ENCODE data around the gene S100A8.
"Not testable (repeated sequence)": the region's sequence is repeated elsewhere in the genome, so short reads cannot be mapped to it uniquely, and the experiment has no call there.

The S100A8 gene

DNA sequence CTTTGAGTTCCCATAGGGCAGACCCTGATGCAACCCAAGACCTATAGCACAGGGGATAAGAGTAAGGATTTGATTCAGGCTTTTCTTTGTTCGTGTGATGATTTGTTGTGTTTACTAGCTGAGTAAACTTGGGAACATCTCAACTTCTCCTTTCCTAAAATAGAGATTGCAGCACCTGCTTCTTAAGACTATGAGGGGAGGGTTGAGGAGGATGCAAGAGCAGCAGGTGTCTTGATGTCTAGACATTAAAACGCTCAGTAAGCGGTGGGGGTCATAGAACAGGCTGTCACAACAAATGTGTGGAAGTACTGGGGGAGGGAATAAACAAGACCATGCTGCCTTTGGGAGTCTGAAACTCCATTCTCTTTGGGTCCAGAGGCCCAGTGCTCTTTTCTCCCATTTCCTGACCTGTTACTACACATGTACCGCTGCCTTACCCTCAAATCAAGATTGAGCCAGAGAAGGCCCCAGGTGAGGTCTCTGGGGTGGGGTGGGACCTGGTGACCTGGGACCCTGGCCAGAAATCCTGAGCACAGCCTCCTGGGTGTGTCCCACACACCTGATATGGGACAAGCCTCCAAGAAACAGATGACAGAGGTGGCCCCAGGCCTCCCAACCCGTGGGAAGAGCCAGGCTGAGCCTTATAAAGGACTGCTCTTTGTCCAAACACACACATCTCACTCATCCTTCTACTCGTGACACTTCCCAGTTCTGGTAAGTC is 25.1 kb upstream of the S100A8 start, which contains the start of gene S100A7A:
S100A7A (plus strand) TSS at position 671 of the 721 bp plus-strand sequence. CDS start 1,563 bp downstream, outside the sequence.
- no peak for DNase-seq

DNA sequence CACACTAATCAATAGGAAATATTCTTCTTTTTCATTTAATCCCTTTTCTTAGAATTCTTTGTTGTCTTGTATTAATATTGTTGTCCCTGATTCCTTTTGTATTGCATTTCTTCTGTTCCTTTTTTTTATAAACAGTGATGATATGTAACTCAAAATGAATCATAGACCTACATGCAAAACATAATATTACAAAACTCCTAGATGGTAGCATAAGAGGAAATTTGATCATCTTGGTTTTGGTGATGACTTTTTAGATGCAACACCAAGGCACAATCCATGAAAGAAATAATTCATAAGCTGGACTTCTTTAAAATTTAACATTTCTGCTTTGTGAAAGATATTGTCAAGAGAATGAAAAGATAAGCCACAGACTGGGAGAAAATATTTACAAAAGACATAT is 23.1 kb upstream of the S100A8 start:
- not testable (repeated sequence) for DNase-seq

DNA sequence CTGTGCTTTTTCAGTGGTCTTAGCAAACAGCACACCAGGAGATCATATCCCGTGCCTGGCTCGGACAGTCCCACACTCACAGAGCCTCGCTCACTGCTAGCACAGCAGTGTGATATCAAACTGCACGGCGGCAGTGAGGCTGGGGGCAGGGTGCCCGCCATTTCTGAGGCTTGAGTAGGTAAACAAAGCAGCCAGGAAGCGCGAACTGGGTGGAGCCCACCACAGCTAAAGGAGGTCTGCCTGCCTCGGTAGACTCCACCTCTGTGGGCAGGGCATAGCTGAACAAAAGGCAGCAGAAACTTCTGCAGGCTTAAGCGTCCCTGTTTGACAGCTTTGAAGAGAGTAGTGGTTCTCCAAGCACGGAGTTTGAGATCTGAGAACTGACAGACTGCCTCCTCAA is 16.4 kb upstream of the S100A8 start:
- DNase-seq: peak; percentile 34

DNA sequence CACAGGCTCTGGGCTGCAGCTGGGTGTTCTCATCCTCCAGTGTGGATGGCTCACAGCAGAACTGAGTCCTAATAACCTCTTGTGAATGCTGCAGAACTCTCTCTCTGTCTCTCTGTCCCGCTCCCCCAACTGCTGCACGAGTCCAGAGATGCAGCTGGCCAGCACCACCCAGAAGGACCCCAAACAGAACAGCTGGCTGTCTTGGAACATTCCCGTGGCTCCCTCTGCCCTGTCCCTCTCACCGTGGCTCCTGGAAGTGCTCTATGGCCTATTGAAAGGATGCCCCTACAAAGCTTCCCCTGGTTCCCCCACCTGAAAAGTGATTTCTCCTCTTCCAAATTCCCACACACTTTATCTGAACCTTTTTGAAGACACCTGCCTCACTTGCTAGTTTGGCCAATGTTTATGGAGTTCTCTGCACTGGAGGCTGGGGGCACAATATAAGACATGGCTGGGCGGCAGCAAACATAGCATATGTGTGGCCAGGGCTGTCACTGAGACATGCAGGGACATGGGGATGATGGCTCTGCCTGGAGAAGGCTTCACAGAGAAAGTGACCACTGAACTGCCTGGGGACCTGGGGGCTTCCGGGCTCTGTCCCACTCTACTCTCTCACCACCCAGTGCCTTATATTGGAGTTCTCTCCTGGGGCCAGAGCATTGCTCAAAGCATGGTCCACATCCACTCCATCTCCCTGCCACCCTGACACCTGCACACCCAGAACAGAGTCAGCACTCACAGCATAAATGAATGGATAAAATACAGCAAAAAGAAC is 15.1 kb upstream of the S100A8 start:
- not testable (repeated sequence) for DNase-seq

DNA sequence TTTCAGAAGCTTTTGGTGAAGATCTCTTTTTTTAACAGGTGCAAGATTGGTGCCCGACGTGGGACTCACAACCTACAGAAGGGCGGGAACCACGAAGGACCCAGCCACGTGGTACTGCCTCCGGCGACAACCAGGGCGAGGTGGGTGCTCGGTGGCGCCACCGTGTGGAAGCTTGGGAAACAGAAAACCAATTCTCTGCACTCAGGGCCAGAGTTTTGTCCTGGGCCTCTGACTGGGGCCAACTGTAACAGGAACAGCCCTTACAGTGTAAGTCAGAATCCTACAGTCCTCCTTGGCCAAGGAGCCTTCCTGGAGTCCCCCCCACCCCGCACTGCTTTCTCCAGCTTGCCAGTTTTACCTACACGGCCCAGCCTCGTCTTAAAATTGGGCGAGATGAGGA is 13.9 kb upstream of the S100A8 start:
- peak; percentile 37 for DNase-seq

DNA sequence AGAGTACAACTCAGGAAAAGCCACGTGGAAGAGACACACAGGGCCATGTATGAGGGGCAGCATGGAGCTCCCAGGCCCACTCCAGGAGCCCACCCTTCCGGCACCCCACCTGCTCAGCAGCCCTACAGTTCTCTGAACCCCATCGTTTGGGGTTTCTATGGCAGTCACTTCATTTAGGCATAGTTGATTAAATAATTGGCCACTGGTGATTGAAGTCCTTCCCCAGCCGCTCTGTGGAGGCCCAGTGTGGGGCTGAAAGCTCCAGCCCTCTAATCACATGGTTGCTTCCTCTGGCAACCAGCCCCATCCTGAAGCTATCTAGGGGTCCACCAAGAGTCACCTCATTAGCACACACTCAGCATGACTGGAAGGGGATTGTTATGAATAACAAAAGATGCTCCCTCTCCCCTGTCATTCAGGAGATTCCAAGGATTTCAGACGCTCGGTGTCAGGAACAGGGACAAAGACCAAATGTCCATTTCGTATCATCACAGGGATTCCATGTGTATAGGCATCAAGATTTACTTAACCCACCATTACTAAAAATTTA is 13.3 kb upstream of the S100A8 start:
- DNase-seq: no peak

DNA sequence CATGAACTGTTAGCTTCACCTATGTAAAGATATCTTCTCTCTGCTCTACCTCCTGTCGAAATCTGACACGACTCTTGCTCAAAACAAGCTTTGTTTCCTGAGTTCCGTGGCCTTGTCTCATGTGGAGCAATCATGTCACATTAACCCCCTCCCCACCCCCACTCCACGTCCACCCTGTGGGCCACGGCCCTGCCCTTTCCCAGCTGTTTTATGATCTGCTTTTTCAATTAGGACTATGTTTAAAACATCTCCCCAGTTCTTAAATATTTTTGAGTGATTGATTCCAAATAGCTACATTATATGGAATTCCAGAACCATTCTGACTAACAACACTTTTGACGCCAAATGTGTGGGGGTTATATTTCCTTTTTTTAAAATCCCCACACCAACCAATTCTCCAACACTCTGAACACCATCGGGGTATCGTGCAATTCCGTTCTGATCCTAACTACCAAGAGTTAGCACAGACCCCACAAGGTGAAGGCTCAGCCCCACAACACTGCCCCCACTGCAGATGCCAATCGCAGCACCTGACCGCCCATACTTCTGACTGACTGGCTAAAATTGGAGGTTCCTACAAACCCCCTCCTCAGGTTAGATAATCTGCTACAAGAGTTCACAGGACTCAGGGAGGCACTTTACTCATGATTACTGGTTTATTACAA is 12.7 kb upstream of the S100A8 start:
- DNase-seq: no peak

DNA sequence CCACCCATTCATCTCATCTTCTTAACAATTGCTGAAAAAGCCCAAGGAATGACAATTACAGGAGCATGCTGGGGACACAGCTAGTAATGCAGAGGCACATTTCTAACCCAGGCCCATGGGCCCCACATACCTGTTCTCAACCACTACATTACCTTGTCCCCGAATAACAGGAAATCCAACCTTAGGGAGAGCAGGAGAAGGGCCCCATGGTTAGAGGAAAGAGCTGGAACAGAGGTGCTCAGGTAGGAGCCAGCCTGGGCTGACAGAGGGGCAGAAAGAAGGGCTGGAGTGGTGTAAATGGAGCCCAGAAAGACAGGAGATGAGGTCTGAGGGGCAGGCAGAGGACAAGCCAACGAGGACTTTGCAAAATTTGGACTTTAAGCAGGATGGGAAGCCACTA is 11.4 kb upstream of the S100A8 start:
- no peak for DNase-seq

DNA sequence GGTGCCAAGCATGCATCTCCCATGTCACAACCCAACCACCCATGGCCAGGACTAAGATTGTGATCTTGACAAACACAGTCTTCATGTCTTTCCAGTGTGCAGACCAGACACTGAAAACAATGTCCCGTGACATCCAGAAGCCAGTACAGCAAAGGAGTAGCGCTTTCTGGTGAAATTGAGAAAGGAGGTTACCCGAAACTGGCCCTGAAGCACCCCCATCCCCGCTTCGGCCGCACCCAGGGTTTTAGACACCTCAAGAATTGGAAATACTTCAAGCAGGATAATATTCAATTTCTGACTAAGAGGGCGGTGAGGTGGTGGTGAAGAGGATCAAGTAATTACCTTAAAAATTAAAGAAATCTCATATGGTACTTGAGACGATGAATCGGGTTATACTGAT is 10.6 kb upstream of the S100A8 start:
- no peak for DNase-seq

DNA sequence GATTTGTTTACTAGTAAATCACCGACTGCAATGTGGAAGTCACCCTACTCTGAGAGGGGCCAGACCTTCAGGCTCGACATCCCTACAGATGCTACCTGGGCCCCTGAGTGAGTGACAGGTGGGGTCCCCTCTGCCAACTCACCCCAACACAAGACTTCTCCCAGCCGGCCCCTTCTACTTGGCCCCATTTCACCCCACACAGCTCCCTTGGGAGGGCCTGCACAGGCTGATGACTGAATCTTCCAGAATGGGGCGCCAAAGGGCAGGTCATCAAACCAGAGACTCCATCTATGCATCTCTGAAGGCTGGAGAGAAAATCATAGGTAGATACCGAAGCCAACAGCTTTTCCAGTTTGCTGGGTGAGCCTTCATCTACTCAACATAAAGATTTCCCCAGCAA is 9.4 kb upstream of the S100A8 start:
- DNase-seq: no peak

DNA sequence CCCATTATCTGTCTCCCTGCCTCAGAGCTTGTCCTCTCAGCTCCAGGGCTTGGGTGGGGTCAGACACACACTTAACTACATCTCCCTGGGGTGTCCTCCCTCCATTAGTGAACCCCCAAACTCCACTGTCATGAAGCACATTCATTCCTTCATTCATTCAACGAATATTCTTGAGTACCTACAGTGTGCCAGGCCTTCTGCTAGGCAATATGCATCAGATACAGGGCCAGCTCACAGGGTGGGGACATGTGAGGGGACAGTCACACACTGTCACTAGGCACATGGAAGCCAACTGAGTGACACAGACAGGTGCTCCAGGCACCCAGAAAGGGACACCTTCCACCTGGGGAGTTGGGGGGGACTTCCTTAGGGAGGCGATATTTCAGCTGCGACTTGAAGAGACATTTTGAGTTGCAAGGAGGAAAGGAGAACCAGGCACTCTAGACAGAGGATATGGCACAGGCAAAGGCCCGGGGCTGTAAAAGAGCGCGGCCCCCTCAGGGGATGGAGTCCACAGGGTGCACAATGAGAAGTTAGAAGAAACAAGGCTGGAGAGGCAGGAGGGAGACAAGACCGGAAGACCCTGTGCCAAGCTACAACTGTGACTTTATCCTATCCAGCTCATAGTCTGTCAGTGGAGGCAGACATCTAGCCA is 8.7 kb upstream of the S100A8 start:
- DNase-seq: no peak

DNA sequence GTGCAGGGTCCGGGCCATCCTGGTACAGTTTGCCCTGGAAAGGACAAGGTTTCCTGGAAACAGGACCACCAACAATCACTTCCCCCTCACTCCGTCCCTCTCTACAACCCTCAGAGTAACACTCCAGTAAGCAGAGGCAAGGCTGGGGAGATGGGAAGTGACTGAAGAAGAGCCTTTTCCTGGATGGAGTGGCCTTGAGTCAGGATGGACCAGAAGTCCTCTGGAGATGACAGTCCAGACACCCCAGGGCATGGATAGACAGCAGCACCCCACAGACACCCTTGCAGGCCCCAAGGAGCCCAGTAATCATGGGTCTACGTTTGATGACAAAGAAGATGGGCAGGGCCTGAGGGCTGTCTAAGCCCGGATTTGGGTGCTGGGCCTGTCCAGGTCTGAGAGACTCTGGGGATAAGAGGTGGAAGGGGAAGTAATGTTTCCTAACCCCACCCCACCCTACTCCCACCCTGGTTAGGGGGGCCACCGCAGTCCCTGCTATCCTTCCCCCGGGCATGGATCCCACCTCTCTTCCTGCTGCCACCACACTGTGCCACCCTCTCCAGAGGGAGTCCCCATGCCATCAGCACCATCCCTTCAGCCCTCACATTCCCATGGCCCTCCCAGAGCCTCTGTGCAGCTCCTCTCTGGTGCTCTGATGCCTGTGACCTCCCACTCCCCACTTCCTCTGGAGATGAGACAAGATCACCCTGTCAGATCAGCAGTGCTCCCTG is 7.2 kb upstream of the S100A8 start:
- DNase-seq: no peak

DNA sequence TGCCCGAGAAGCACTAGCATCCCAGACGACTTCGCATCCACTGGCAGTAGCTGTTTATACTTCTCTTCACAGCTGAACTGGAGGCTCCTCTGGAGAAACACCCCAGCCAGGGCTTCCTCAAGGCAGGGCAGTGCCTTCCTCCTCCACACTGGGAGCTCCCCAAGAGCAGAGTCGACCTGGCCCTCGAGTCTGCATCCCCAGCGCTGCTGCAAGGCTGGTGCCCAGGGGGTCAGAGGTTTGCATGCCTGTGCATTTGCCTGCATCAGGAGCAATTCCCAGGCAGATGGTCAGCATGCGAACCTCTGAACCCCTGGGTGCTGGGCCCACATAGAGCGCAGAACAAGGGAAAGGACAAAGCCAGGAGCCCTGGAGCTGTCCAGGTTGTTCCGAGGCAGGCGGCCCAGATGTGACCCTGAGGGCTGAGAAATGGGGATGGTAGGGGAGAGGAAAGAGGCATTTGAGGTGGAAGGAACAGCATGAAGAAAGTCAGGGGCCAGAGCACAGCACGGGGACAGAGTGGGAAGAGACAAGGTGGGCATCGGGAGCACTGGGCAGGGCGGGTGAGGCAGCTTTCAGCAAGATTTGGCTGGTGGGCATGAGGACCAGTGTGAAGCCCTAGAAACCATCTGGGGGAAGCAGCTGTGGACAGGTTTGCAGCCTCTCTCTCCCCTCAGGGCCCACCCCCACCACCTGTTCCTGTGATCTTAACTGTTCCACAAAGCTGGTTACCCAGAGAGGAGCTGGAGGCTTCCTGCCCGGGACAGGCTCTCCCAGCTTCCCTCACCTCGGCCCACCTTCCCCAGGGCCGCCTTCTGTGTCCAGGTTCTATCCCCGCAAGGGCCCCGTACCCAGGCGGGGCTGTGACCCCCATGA is 6.4 kb upstream of the S100A8 start:
- DNase-seq: no peak

DNA sequence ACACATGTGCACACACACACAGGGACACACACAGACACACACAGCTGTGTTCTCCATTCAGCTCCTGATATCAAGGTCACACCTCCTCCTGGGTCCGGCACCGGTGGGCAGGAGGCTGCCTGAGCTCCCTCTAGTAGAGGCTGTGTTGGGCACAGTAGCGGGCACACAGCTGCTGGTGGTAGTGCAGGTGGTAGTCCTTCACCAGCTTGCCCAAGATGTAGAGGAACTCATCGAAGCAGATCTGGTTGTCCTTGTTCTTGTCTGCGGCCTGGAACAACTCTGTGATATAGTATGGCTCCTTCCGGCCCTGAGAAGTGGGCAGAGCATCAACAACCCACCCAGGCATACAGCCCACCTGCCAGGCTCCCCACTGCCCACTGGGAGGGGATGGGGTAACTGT is 5.6 kb upstream of the S100A8 start:
- DNase-seq: no peak

DNA sequence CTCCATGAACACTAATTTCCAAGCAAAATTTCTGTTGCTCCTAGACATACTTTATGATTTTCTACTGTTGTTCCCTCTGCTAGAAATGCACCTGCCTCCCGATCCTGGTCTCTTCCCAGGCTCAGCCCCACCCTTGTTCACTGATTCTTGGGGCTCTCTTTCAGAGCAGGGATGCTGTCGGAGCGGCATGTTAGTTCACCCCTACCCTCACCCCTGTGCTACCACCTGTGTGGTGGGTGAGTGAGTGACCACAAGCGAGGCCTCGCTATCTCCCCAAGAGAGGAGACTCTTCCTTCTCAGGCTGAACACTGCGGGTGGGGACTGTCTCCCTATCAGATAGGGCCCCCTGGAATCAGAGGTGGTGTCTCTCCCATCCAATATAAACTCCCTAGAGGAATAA is 4.9 kb upstream of the S100A8 start:
- DNase-seq: no peak

DNA sequence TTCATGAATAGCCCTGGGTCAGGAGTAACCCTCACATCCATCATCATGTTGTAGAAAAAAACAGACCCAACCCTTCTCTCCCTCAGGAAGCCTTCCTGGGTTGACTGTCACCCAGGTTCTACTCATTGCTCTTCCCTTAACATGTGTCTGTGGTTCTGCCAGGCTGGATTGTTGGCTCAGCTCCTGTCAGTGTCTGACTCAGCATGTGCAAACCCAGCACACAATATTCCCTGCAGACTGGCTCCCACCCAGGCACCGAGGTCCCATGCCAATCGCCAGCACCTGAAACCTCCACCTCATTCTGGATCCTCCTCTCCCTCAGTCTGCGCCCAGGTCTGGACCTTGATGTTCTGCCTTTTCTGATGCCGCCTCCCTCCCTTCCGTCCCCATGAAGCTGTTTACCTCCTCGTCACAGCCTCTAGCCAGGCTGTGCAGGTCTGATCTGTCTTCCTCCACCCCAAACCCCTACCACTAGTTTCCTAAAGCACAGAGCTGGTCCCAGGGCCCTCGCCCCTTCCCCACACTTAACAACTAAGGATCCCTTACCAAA is 4.3 kb upstream of the S100A8 start:
- DNase-seq: no peak

DNA sequence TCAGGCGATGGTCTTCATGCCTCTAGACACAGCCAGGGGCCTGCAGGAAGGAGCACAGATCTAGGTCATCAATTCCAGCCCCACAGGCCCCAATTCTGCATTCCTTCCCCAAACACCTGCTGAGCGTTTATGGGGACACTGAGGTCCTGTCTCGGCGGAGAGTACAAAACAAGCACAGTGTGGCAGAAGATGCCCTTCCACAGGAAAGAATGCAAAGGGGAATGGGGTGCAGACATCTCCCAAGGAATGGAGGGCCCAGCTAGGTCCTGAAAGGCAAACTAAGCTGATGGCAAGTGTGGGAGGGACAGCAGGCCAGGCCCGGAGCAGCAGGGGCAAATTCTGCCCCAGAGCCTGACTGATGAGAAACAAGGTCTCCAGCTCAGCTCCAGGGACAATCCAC is 3.5 kb upstream of the S100A8 start:
- DNase-seq: no peak

DNA sequence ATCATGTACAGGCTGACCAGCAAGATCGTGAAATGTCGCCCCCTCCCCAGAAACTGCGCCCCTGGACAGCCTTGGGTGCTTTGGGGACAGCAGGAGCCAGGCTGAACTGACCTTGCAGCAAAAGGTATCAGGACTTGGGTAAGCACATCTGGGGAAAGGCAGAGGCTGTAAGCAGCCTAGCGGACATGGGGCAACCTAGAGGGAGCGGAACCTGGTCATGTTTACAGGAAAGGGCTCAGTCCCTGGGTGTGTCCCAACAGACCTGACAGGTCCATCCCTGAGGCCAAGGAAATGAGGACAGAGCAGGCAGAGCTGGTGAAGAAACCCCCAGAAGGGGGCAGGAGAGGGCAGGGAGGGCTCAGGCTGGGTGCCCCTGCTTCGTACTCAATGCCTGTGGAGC is 3.1 kb upstream of the S100A8 start:
- no peak for DNase-seq

DNA sequence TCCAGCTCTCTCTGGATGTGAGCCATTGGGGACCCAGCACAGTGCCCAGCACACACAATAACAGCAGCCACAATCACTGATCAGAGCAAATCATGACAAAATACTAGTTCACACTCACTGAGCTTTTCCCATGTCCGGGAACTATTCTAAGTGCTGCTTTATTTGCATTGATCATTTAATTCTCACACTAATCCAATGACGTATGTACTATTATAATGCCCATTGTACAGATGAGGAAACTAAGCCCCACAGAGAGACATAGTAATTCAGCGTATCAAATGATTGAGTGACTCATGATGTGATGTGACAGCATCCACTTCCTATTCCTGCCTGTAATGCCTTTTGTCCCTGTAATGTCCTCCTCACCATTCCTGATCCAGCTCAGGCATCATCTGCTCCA is 1.9 kb upstream of the S100A8 start:
- DNase-seq: no peak

DNA sequence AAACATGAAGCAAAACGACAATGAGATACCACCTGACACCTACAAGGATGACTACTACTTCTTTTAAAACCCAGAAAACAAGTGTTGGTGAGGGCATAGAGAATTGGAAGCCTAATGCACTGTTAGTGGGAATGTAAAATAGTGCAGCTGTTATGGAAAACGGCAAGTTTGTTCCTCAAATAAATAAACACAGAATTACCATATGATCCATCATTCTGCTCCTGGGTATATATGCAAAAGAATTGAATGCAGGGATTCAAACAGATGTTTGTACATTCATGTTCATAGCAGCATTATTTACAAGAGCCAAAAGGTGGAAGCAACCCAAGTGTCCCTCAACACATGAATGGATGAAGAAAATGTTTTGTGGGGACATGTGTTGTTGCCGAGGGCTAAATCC is 1.4 kb upstream of the S100A8 start:
- DNase-seq: no peak

Measured in activated gamma-delta T cell treated with Interleukin-2 at 50 U/mL for 16 hours (primary cell).